ENCODE measurements around the gene PPOX. TPM values are rescaled to one million over a fixed set of nuclear protein-coding genes. Genes with fewer than 3 reads are reported as not detected.

The PPOX gene
- total RNA-seq, 1 experiment from 2014 or later, result 25.4 TPM

DNA sequence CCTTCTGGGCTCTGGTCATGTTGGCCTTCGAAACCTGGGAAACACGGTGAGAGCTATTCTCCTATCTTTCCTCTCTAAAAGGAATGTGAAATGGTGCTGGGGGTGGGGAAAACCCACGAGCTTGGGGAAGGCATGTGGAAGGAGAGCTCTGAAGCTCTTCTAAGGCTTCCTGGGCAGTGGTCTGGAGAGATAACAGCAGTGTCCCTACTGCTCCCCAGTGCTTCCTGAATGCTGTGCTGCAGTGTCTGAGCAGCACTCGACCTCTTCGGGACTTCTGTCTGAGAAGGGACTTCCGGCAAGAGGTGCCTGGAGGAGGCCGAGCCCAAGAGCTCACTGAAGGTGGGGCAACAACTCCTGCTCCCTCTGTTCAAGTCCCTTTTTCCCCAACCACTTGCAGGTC, 4.2 kb upstream of the PPOX start:
- Mint-ChIP-seq H3K4me3 (ENCODE audit: unreplicated experiment) (no peak overlapping the region), H3K9me3 (ENCODE audit: unreplicated experiment) (no peaks in the 10 kb centered on the region), H3K4me1 (ENCODE audit: low read depth, unreplicated experiment) (no peaks in the 10 kb centered on the region), H3K36me3 (ENCODE audit: insufficient read depth, unreplicated experiment) (peaks cover 31% of the 10 kb centered on the region), H3K27ac (ENCODE audit: unreplicated experiment) (no peak overlapping the region), H3K27me3 (ENCODE audit: insufficient read depth, unreplicated experiment) (no peaks in the 10 kb centered on the region)
- Histone ChIP-seq H3K4me3 (ENCODE audit: low read depth, low read length) (no peak overlapping the region), H3K27me3 (replicated peaks; ENCODE audit: control insufficient read depth, insufficient read depth, low read length) (no peaks in the 10 kb centered on the region), H3K4me1 (peaks cover 11% of the 10 kb centered on the region), H3K9me3 (no peaks in the 10 kb centered on the region), H3K36me3 (ENCODE audit: control insufficient read depth, insufficient read depth, low read length) (peaks cover 3% of the 10 kb centered on the region)
- DNase-seq, result no peak
- TF ChIP-seq, protein P1, sequence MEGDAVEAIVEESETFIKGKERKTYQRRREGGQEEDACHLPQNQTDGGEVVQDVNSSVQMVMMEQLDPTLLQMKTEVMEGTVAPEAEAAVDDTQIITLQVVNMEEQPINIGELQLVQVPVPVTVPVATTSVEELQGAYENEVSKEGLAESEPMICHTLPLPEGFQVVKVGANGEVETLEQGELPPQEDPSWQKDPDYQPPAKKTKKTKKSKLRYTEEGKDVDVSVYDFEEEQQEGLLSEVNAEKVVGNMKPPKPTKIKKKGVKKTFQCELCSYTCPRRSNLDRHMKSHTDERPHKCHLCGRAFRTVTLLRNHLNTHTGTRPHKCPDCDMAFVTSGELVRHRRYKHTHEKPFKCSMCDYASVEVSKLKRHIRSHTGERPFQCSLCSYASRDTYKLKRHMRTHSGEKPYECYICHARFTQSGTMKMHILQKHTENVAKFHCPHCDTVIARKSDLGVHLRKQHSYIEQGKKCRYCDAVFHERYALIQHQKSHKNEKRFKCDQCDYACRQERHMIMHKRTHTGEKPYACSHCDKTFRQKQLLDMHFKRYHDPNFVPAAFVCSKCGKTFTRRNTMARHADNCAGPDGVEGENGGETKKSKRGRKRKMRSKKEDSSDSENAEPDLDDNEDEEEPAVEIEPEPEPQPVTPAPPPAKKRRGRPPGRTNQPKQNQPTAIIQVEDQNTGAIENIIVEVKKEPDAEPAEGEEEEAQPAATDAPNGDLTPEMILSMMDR (IDR thresholded peaks at IDR 0.05; ENCODE audit: insufficient read depth in 1 of 2, low read depth in 1 of 2, low read length in 1 of 2, severe bottlenecking in 1 of 2, unreplicated experiment in 1 of 2), result no peak
- CTCF ChIA-PET, result no interaction called here
- BruUV-seq (replicated peaks), result no TSS peak
- intact Hi-C loops (cut with micrococcal nuclease; ENCODE audit: unreplicated experiment), result no loop called here
- POLR2A ChIA-PET, result no interaction called here

DNA sequence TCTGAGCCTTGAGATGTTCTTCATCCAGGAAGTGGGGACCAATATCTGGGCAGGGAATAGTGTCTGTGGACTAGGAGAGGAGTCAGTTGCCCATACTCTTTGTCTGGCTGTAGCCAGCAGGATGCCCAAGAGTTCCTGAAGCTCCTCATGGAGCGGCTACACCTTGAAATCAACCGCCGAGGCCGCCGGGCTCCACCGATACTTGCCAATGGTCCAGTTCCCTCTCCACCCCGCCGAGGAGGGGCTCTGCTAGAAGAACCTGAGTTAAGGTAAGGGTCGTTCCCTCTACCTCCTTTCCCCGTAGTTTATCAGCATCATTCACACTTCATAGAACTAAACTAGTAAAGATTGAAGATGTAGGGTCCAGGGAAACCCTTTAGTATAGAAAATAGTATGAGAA, 3.4 kb upstream of the PPOX start:
- intact Hi-C loops (cut with micrococcal nuclease; ENCODE audit: unreplicated experiment), result no loop called here
- Histone ChIP-seq H3K4me3 (ENCODE audit: low read depth, low read length) (no peak overlapping the region), H3K27me3 (replicated peaks; ENCODE audit: control insufficient read depth, insufficient read depth, low read length) (no peaks in the 10 kb centered on the region), H3K4me1 (peaks cover 13% of the 10 kb centered on the region), H3K36me3 (ENCODE audit: control insufficient read depth, insufficient read depth, low read length) (peaks cover 3% of the 10 kb centered on the region), H3K9me3 (no peaks in the 10 kb centered on the region)
- no peak overlapping the region for H3K27ac Mint-ChIP-seq (ENCODE audit: unreplicated experiment)
- no peak for DNase-seq
- H3K4me3 Mint-ChIP-seq (ENCODE audit: unreplicated experiment), result no peak overlapping the region
- no peaks in the 10 kb centered on the region for H3K27me3 Mint-ChIP-seq (ENCODE audit: insufficient read depth, unreplicated experiment)
- peaks cover 23% of the 10 kb centered on the region for H3K36me3 Mint-ChIP-seq (ENCODE audit: insufficient read depth, unreplicated experiment)
- no peaks in the 10 kb centered on the region for H3K4me1 Mint-ChIP-seq (ENCODE audit: low read depth, unreplicated experiment)
- CTCF ChIA-PET, result no interaction called here
- H3K9me3 Mint-ChIP-seq (ENCODE audit: unreplicated experiment), result no peaks in the 10 kb centered on the region
- TF ChIP-seq, protein P1 (IDR thresholded peaks at IDR 0.05; ENCODE audit: insufficient read depth in 1 of 2, low read depth in 1 of 2, low read length in 1 of 2, severe bottlenecking in 1 of 2, unreplicated experiment in 1 of 2), result no peak
- BruUV-seq (replicated peaks), result no TSS peak
- POLR2A ChIA-PET, result no interaction called here

DNA sequence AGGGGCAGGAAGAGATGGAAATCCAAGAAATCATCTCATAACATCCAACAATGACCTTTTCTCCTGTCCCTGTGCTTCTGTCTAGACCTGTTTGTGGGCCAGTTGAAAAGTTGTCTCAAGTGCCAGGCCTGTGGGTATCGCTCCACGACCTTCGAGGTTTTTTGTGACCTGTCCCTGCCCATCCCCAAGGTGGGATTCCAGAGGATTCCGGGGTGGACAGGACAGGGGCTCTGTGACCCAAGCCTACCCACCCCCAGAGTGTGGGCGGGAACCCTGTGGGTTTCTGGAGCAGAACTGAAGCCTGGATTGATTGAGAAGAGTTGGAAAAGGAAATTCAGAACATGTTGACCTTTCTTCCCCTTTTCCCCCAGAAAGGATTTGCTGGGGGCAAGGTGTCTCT, 2.4 kb upstream of the PPOX start:
- CTCF ChIA-PET, result no interaction called here
- Mint-ChIP-seq H3K4me3 (ENCODE audit: unreplicated experiment) (no peak overlapping the region), H3K9me3 (ENCODE audit: unreplicated experiment) (no peaks in the 10 kb centered on the region), H3K4me1 (ENCODE audit: low read depth, unreplicated experiment) (no peaks in the 10 kb centered on the region), H3K27me3 (ENCODE audit: insufficient read depth, unreplicated experiment) (no peaks in the 10 kb centered on the region), H3K36me3 (ENCODE audit: insufficient read depth, unreplicated experiment) (peaks cover 28% of the 10 kb centered on the region), H3K27ac (ENCODE audit: unreplicated experiment) (no peak overlapping the region)
- no TSS peak for BruUV-seq (replicated peaks)
- Histone ChIP-seq H3K36me3 (ENCODE audit: control insufficient read depth, insufficient read depth, low read length) (peaks cover 3% of the 10 kb centered on the region), H3K9me3 (no peaks in the 10 kb centered on the region), H3K4me1 (peaks cover 11% of the 10 kb centered on the region), H3K4me3 (ENCODE audit: low read depth, low read length) (no peak overlapping the region), H3K27me3 (replicated peaks; ENCODE audit: control insufficient read depth, insufficient read depth, low read length) (no peaks in the 10 kb centered on the region)
- POLR2A ChIA-PET, result interaction anchor here (0.6 kb wide), 1 partner anchor 17 kb away, joined by 3 read pairs; no protein-coding TSS in a partner anchor
- no peak for DNase-seq
- intact Hi-C loops (cut with micrococcal nuclease; ENCODE audit: unreplicated experiment), result no loop called here
- TF ChIP-seq, protein P1 (IDR thresholded peaks at IDR 0.05; ENCODE audit: insufficient read depth in 1 of 2, low read depth in 1 of 2, low read length in 1 of 2, severe bottlenecking in 1 of 2, unreplicated experiment in 1 of 2), result no peak
